H1 (cell line): ENCODE data around the gene TM4SF1.

Experiments used
- ATF2 ChIP-seq: IDR thresholded peaks from 2 replicates; pipeline ENCODE4 v1.6.1; 2012; ENCODE audit warnings: low read length, inconsistent platforms
- BACH1 ChIP-seq: IDR thresholded peaks from 2 replicates; pipeline ENCODE4 v1.6.1; 2012; ENCODE audit warnings: low read length, improper control_type of control experiment
- EZH2 ChIP-seq: fragments of 200-600 bp; sonication (generic); IDR thresholded peaks from 2 replicates; pipeline ENCODE4 v1.7.1; 2012; ENCODE audit warnings: low read depth, mild to moderate bottlenecking, moderate library complexity, low read length, inconsistent platforms; ENCODE audit not compliant: severe bottlenecking
- GABPA ChIP-seq: IDR thresholded peaks from 2 replicates; pipeline ENCODE4 v1.6.1; 2011; ENCODE audit warnings: mild to moderate bottlenecking, low read length, moderate library complexity, borderline replicate concordance; ENCODE audit not compliant: insufficient read depth
- JUN ChIP-seq: IDR thresholded peaks from 2 replicates; pipeline ENCODE4 v1.6.1; 2011; ENCODE audit warnings: low read depth, mild to moderate bottlenecking, improper control_type of control experiment, low read length
- POLR2AphosphoS5 ChIP-seq: IDR thresholded peaks from 2 replicates; pipeline ENCODE4 v1.6.1; 2011; ENCODE audit warnings: low read depth, low read length
- RAD21 ChIP-seq, 2 experiments: IDR thresholded peaks in 1 of 2; conservative IDR thresholded peaks in 1 of 2; 2 replicates each; pipeline ENCODE4 v1.6.1; 2011; ENCODE audit warnings: low read depth in 2 of 2, low read length in 2 of 2, improper control_type of control experiment in 1 of 2, inconsistent platforms in 1 of 2, mild to moderate bottlenecking in 1 of 2, moderate library complexity in 1 of 2
- TBP ChIP-seq: IDR thresholded peaks from 2 replicates; pipeline ENCODE4 v1.6.1; 2011; ENCODE audit warnings: low read depth, low read length, improper control_type of control experiment
- TEAD4 ChIP-seq: IDR thresholded peaks from 2 replicates; pipeline ENCODE4 v1.6.1; 2012; ENCODE audit warnings: low read depth, low read length, inconsistent platforms, mixed read lengths
- TF ChIP-seq, protein P1 (sequence below), 3 experiments: IDR thresholded peaks; 1 replicate in 2 of 3; 2 replicates in 1 of 3; pipeline versions ENCODE4 v1.5.1 to v1.6.1; 2011; ENCODE audit warnings: low read length in 3 of 3, mild to moderate bottlenecking in 3 of 3, inconsistent platforms in 2 of 3, low read depth in 1 of 3, moderate library complexity in 1 of 3; ENCODE audit not compliant: insufficient read depth in 1 of 3; ENCODE audit errors: control extremely low read depth in 1 of 3
- TF ChIP-seq, protein P2 (sequence below): IDR thresholded peaks from 2 replicates; pipeline ENCODE4 v1.6.1; 2011; ENCODE audit warnings: low read length, improper control_type of control experiment
- TF ChIP-seq, protein P3 (sequence below): IDR thresholded peaks from 2 replicates; pipeline ENCODE4 v1.6.1; 2011; ENCODE audit warnings: low read depth, mild to moderate bottlenecking, low read length; ENCODE audit not compliant: insufficient read depth

DNA sequence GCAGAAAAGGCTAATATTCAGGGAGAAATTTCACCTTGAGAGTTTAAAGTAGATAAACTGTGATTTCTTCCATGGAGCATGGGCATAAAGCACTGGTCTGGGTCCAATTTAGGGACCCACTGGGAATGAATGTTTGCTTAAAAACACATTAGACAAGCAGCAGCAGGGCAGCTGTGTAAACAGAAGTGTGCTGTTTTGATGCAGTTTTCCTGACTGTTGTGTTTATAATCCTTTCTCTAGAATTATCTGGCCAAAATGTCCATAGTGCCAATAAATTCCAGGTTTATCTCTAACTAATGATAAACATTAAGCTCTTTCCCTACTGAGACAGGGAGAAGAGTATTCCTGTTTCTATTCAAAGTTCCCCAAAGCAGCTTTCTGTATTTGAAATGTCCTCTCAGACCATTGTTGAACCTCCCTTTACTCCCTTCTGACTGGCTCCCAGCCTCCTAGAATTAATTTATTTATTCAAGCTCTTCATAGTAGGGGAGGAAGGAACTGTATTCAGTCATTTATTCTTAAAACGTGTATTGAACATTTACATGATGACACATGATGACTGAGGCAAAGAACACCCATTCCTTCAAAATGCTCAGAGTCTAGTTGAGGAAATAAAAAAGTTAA is 37.0 kb downstream of the TM4SF1 start:
- TF ChIP-seq, protein P1, sequence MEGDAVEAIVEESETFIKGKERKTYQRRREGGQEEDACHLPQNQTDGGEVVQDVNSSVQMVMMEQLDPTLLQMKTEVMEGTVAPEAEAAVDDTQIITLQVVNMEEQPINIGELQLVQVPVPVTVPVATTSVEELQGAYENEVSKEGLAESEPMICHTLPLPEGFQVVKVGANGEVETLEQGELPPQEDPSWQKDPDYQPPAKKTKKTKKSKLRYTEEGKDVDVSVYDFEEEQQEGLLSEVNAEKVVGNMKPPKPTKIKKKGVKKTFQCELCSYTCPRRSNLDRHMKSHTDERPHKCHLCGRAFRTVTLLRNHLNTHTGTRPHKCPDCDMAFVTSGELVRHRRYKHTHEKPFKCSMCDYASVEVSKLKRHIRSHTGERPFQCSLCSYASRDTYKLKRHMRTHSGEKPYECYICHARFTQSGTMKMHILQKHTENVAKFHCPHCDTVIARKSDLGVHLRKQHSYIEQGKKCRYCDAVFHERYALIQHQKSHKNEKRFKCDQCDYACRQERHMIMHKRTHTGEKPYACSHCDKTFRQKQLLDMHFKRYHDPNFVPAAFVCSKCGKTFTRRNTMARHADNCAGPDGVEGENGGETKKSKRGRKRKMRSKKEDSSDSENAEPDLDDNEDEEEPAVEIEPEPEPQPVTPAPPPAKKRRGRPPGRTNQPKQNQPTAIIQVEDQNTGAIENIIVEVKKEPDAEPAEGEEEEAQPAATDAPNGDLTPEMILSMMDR (IDR thresholded peaks at IDR 0.05; ENCODE audit: control extremely low read depth in 1 of 3, insufficient read depth in 1 of 3, low read depth in 1 of 3, low read length in 3 of 3) = no peak
- TF ChIP-seq GABPA (no peak), TBP (no peak), POLR2AphosphoS5 (no peak), BACH1 (no peak), ATF2 (no peak), JUN (no peak), RAD21 (IDR thresholded peaks at IDR 0.05 in 1 of 2, conservative IDR thresholded peaks at IDR 0.05 in 1 of 2; ENCODE audit: low read depth in 2 of 2, low read length in 2 of 2) (no peak), TEAD4 (no peak), EZH2 (no peak)
- TF ChIP-seq, protein P2, sequence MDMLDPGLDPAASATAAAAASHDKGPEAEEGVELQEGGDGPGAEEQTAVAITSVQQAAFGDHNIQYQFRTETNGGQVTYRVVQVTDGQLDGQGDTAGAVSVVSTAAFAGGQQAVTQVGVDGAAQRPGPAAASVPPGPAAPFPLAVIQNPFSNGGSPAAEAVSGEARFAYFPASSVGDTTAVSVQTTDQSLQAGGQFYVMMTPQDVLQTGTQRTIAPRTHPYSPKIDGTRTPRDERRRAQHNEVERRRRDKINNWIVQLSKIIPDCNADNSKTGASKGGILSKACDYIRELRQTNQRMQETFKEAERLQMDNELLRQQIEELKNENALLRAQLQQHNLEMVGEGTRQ = no peak
- TF ChIP-seq, protein P3, sequence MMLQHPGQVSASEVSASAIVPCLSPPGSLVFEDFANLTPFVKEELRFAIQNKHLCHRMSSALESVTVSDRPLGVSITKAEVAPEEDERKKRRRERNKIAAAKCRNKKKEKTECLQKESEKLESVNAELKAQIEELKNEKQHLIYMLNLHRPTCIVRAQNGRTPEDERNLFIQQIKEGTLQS = no peak
